Thyroid gland (tissue), 4 donors: ENCODE results near the gene HES1.

Experiments used
- POLR2A ChIP-seq, 2 donors: fragments of 450-650 bp; IDR thresholded peaks; one replicate each; pipeline ENCODE4 v1.6.1; 2017; ENCODE audit warnings: antibody characterized with exemption in 2 of 2, mild to moderate bottlenecking in 2 of 2, moderate library complexity in 1 of 2
- TF ChIP-seq, protein P1 (sequence below), 6 experiments: fragments of 200-600 bp in 3 of 6; fragments of 450-650 bp in 3 of 6; sonication (generic) in 3 of 6; IDR thresholded peaks; one replicate each; pipeline ENCODE4 v1.5.1; 2016 to 2019; ENCODE audit warnings: antibody characterized with exemption in 6 of 6, mild to moderate bottlenecking in 2 of 6, inconsistent platforms in 1 of 6, moderate library complexity in 1 of 6

DNA sequence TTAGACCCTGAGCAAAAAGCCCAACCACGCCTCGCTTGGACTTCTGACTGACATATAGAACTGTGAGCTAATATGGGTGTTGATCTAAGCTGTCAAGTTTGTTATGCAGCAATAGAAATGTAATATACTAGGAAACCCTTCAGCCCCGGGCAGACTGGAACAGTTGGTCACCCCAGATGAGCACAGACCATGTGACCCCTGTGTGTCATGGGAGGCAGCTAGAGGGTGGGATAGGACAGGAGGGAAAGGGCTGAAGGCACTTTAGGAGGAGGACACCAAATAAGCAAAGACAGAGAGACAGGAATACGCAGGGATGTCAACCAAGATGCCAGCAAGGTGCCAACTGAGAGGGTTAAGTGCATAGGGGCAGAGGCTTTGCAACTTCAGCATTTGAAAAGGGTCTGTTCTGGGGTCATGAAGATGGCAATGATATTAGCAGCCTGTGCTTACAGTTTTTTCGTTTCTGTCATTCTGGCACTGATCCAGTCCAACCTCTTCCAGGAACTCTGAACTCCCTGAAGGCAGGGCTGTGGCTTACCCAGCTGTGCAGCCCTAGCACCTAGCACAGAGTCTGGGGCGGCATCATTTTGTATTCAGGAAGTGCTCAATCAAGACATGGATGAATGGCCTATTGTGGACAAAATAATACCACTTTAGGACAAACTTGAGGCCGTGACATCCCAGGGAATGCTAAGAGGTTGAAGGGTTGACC, 51.4 kb downstream of the HES1 start:
- TF ChIP-seq, protein P1, sequence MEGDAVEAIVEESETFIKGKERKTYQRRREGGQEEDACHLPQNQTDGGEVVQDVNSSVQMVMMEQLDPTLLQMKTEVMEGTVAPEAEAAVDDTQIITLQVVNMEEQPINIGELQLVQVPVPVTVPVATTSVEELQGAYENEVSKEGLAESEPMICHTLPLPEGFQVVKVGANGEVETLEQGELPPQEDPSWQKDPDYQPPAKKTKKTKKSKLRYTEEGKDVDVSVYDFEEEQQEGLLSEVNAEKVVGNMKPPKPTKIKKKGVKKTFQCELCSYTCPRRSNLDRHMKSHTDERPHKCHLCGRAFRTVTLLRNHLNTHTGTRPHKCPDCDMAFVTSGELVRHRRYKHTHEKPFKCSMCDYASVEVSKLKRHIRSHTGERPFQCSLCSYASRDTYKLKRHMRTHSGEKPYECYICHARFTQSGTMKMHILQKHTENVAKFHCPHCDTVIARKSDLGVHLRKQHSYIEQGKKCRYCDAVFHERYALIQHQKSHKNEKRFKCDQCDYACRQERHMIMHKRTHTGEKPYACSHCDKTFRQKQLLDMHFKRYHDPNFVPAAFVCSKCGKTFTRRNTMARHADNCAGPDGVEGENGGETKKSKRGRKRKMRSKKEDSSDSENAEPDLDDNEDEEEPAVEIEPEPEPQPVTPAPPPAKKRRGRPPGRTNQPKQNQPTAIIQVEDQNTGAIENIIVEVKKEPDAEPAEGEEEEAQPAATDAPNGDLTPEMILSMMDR (IDR thresholded peaks at IDR 0.05): no peak
- TF ChIP-seq POLR2A (IDR thresholded peaks at IDR 0.05): no peak
